Breast epithelium (tissue), 3 donors: ENCODE data around the gene SGPL1.

Experiments used
- POLR2A ChIP-seq: fragments of 450-650 bp; IDR thresholded peaks from one replicate; pipeline ENCODE4 v1.6.1; 2016; ENCODE audit warnings: antibody characterized with exemption, mild to moderate bottlenecking, moderate library complexity
- TF ChIP-seq, protein P1 (sequence below), 3 donors: fragments of 450-650 bp; IDR thresholded peaks; one replicate each; pipeline ENCODE4 v1.5.1; 2016 to 2017; ENCODE audit warnings: antibody characterized with exemption in 3 of 3, mild to moderate bottlenecking in 3 of 3, moderate library complexity in 3 of 3

DNA sequence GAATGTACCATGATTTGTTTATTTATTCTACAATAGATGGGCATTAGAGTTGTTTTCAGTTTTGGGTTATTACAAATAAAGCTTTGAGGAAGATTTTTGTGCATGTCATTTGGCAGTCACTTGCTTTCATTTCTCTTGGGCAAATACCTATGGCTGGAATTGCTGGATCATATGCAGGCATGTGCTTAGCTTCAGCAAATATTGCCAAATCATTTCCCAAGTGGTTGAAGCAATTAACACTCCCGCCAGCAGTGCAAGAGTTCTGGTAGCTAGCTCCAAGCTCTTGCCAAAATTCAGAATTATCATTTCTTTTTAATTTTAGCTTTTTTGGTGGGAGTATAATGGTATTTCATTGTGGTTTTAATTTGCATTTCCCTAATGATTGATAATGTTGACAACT lies 105.5 kb downstream of the SGPL1 start:
- TF ChIP-seq, protein P1, sequence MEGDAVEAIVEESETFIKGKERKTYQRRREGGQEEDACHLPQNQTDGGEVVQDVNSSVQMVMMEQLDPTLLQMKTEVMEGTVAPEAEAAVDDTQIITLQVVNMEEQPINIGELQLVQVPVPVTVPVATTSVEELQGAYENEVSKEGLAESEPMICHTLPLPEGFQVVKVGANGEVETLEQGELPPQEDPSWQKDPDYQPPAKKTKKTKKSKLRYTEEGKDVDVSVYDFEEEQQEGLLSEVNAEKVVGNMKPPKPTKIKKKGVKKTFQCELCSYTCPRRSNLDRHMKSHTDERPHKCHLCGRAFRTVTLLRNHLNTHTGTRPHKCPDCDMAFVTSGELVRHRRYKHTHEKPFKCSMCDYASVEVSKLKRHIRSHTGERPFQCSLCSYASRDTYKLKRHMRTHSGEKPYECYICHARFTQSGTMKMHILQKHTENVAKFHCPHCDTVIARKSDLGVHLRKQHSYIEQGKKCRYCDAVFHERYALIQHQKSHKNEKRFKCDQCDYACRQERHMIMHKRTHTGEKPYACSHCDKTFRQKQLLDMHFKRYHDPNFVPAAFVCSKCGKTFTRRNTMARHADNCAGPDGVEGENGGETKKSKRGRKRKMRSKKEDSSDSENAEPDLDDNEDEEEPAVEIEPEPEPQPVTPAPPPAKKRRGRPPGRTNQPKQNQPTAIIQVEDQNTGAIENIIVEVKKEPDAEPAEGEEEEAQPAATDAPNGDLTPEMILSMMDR (IDR thresholded peaks at IDR 0.05), result no peak
- no peak for TF ChIP-seq POLR2A
